H9 (cell line): ENCODE measurements around the gene ARHGAP15. TPM values are rescaled to one million over a fixed set of nuclear protein-coding genes. Genes with fewer than 3 reads are reported as not detected.

Experiments
- DNase-seq: peaks from one replicate; pipeline ENCODE4 v3.0.0-alpha.2; 2017
- H2AFZ ChIP-seq: one replicate; pipeline ENCODE4 v1.6.1; 2013; ENCODE audit warnings: mild to moderate bottlenecking, low read length, control low read depth, moderate library complexity
- H2AK5ac ChIP-seq: 2 replicates; pipeline ENCODE4 v1.6.1; 2013; ENCODE audit warnings: low read length, control low read depth, mixed read lengths; ENCODE audit not compliant: insufficient read length
- H2BK120ac ChIP-seq: one replicate; pipeline ENCODE4 v1.6.1; 2013; ENCODE audit warnings: low read depth, mild to moderate bottlenecking, low read length, control low read depth, inconsistent platforms; ENCODE audit not compliant: poor library complexity, severe bottlenecking
- H2BK12ac ChIP-seq: 2 replicates; pipeline ENCODE4 v1.6.1; 2013; ENCODE audit warnings: low read length, control low read depth, mixed read lengths, low read depth; ENCODE audit not compliant: insufficient read length
- H2BK15ac ChIP-seq: 2 replicates; pipeline ENCODE4 v1.6.1; 2013; ENCODE audit warnings: low read depth, low read length, control low read depth
- H2BK20ac ChIP-seq: one replicate; pipeline ENCODE4 v1.6.1; 2013; ENCODE audit warnings: low read depth, mild to moderate bottlenecking, low read length, control low read depth, inconsistent platforms; ENCODE audit not compliant: poor library complexity, severe bottlenecking
- H2BK5ac ChIP-seq: 2 replicates; pipeline ENCODE4 v1.6.1; 2013; ENCODE audit warnings: low read length, control low read depth, mixed read lengths; ENCODE audit not compliant: insufficient read length
- H3K14ac ChIP-seq: 2 replicates; pipeline ENCODE4 v1.6.1; 2013; ENCODE audit warnings: low read length, control low read depth; ENCODE audit not compliant: insufficient read depth
- H3K18ac ChIP-seq: 2 replicates; pipeline ENCODE4 v1.6.1; 2013; ENCODE audit warnings: low read depth, mild to moderate bottlenecking, mixed read lengths, low read length, control low read depth; ENCODE audit not compliant: insufficient read length
- H3K23ac ChIP-seq: 2 replicates; pipeline ENCODE4 v1.6.1; 2013; ENCODE audit warnings: low read length, control low read depth, mixed read lengths, low read depth; ENCODE audit not compliant: insufficient read length
- H3K23me2 ChIP-seq: 2 replicates; pipeline ENCODE4 v1.6.1; 2013; ENCODE audit warnings: low read depth, mild to moderate bottlenecking, mixed read lengths, low read length, control low read depth; ENCODE audit not compliant: insufficient read length, poor library complexity, severe bottlenecking
- H3K27ac ChIP-seq: 2 replicates; pipeline ENCODE4 v1.5.1; 2013; ENCODE audit warnings: low read length, control low read depth, mixed read lengths, low read depth; ENCODE audit not compliant: insufficient read length
- H3K27me3 ChIP-seq: 2 replicates; pipeline ENCODE4 v1.6.1; 2013; ENCODE audit warnings: low read length, control low read depth, inconsistent platforms; ENCODE audit not compliant: insufficient read depth
- H3K4ac ChIP-seq: 2 replicates; pipeline ENCODE4 v1.6.1; 2013; ENCODE audit warnings: low read depth, mild to moderate bottlenecking, control low read depth, inconsistent platforms, low read length, moderate library complexity
- H3K4me1 ChIP-seq: 2 replicates; pipeline ENCODE4 v1.6.1; 2013; ENCODE audit warnings: low read length, control low read depth, inconsistent platforms; ENCODE audit not compliant: insufficient read depth
- H3K4me2 ChIP-seq: 2 replicates; pipeline ENCODE4 v1.6.1; 2013; ENCODE audit warnings: low read length, control low read depth, mixed read lengths; ENCODE audit not compliant: insufficient read length, insufficient read depth
- H3K56ac ChIP-seq: 2 replicates; pipeline ENCODE4 v1.6.1; 2013; ENCODE audit warnings: low read depth, mild to moderate bottlenecking, mixed read lengths, low read length, control low read depth; ENCODE audit not compliant: insufficient read length
- H3K79me1 ChIP-seq: 2 replicates; pipeline ENCODE4 v1.6.1; 2013; ENCODE audit warnings: low read depth, mild to moderate bottlenecking, moderate library complexity, low read length, control low read depth, inconsistent platforms; ENCODE audit not compliant: insufficient read depth, poor library complexity, severe bottlenecking
- H3K79me2 ChIP-seq: 2 replicates; pipeline ENCODE4 v1.6.1; 2013; ENCODE audit warnings: low read length, control low read depth, inconsistent platforms; ENCODE audit not compliant: insufficient read depth
- H3K9ac ChIP-seq: 2 replicates; pipeline ENCODE4 v1.6.1; 2013; ENCODE audit warnings: low read length, control low read depth, mixed read lengths; ENCODE audit not compliant: insufficient read length; ENCODE audit errors: extremely low read depth
- H3K9me3 ChIP-seq: one replicate; pipeline ENCODE4 v1.6.1; 2013; ENCODE audit warnings: low read depth, low read length, inconsistent platforms; ENCODE audit not compliant: control insufficient read depth
- H3T11ph ChIP-seq: one replicate; pipeline ENCODE4 v1.6.1; 2013; ENCODE audit warnings: mild to moderate bottlenecking, low read length, control low read depth, inconsistent platforms
- H4K20me1 ChIP-seq: one replicate; pipeline ENCODE4 v1.6.1; 2013; ENCODE audit not compliant: control insufficient read depth, insufficient read length, insufficient read depth
- H4K5ac ChIP-seq: 2 replicates; pipeline ENCODE4 v1.6.1; 2013; ENCODE audit warnings: low read depth, mild to moderate bottlenecking, mixed read lengths, low read length, control low read depth; ENCODE audit not compliant: insufficient read length
- H4K8ac ChIP-seq: replicated peaks from 2 replicates; pipeline ENCODE4 v1.6.1; 2013; ENCODE audit warnings: low read length, control low read depth, mixed read lengths, low read depth; ENCODE audit not compliant: insufficient read length
- H4K91ac ChIP-seq: 2 replicates; pipeline ENCODE4 v1.6.1; 2013; ENCODE audit warnings: low read depth, mild to moderate bottlenecking, moderate library complexity, mixed read lengths, low read length, control low read depth; ENCODE audit not compliant: insufficient read length
- H3K27ac Mint-ChIP-seq, 3 experiments: 2 replicates in 2 of 3; 3 replicates in 1 of 3; pipeline ENCODE4 v1.8.0; 2020 to 2021; ENCODE audit warnings: mixed read lengths in 3 of 3, mild to moderate bottlenecking in 1 of 3, moderate library complexity in 1 of 3
- H3K27me3 Mint-ChIP-seq: 2 replicates; pipeline ENCODE4 v1.8.0; 2021; ENCODE audit warnings: low read depth, mild to moderate bottlenecking, moderate library complexity, mixed read lengths
- H3K36me3 Mint-ChIP-seq, 3 experiments: 2 replicates in 2 of 3; 3 replicates in 1 of 3; pipeline ENCODE4 v1.8.0; 2020 to 2021; ENCODE audit warnings: low read depth in 3 of 3, mixed read lengths in 3 of 3; ENCODE audit not compliant: insufficient read depth in 1 of 3
- H3K4me1 Mint-ChIP-seq, 2 experiments: 2 replicates each; pipeline ENCODE4 v1.8.0; 2020; ENCODE audit warnings: mixed read lengths in 2 of 2
- H3K4me3 Mint-ChIP-seq, 2 experiments: 2 replicates in 1 of 2; 3 replicates in 1 of 2; pipeline ENCODE4 v1.8.0; 2020 to 2021; ENCODE audit warnings: mild to moderate bottlenecking in 2 of 2, mixed read lengths in 2 of 2, moderate library complexity in 1 of 2
- H3K9me3 Mint-ChIP-seq, 2 experiments: 2 replicates in 1 of 2; 3 replicates in 1 of 2; pipeline ENCODE4 v1.8.0; 2020; ENCODE audit warnings: mild to moderate bottlenecking in 2 of 2, mixed read lengths in 2 of 2, moderate library complexity in 1 of 2
- WGBS: extraction: QIAGEN DNeasy Blood & Tissue Kit; methylation state at CpG from one replicate; pipeline ENCODE4 v1.1.7; 2013; ENCODE audit warnings: missing lambda C conversion rate, low lambda C conversion rate, mixed read lengths; ENCODE audit not compliant: insufficient read length; ENCODE audit errors: extremely low coverage; 5-methylcytosine and 5-hydroxymethylcytosine counted together
- total RNA-seq: library from RNA; stranded (reverse); gene quantifications from 2 replicates; pipeline ENCODE4 v1.2.1, GENCODE V29; 2021
- TF ChIP-seq, protein P1 (sequence below): fragments of 200-600 bp; sonication (generic); conservative IDR thresholded peaks from 3 replicates; pipeline ENCODE4 v1.8.0; 2021; ENCODE audit warnings: antibody characterized with exemption, mild to moderate bottlenecking

The ARHGAP15 gene
- total RNA-seq, 1 experiment from 2014 or later, result not detected

DNA sequence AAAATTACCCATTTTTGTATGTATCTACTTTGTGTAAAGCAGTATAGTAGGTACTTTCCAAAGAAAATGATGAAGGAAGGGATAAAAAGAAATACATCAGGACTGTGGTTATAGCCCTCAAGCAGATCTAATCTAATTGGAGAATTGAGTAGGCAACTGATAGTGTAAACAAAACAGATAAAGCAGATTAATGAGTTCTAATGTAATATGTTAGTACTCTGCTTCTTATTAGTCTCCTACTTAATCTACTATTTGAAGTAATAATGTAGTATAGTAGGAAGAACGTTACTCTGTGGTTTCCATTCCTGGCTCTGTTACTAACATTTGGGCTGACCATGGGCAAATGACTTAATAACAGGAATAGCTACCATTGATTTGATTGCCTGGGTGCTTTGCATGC is 250.7 kb downstream of the ARHGAP15 start:
- H3K14ac ChIP-seq, result no peak overlapping the region
- no peak for DNase-seq
- H3K27me3 ChIP-seq, result no peaks in the 10 kb centered on the region
- H4K5ac ChIP-seq, result no peak overlapping the region
- H3K27ac ChIP-seq, result no peak overlapping the region
- no peak overlapping the region for H3K4me2 ChIP-seq
- H3K4me1 Mint-ChIP-seq, result no peaks in the 10 kb centered on the region
- WGBS, result no CpG with 5 or more reads among the region's 1 CpG
- no peaks in the 10 kb centered on the region for H3K9me3 ChIP-seq
- no peak overlapping the region for H3K9ac ChIP-seq
- no peak overlapping the region for H3K27ac Mint-ChIP-seq
- no peaks in the 10 kb centered on the region for H3K79me2 ChIP-seq
- no peak overlapping the region for H2BK120ac ChIP-seq
- H3K4ac ChIP-seq, result no peak overlapping the region
- no peak overlapping the region for H3K23ac ChIP-seq
- TF ChIP-seq, protein P1, sequence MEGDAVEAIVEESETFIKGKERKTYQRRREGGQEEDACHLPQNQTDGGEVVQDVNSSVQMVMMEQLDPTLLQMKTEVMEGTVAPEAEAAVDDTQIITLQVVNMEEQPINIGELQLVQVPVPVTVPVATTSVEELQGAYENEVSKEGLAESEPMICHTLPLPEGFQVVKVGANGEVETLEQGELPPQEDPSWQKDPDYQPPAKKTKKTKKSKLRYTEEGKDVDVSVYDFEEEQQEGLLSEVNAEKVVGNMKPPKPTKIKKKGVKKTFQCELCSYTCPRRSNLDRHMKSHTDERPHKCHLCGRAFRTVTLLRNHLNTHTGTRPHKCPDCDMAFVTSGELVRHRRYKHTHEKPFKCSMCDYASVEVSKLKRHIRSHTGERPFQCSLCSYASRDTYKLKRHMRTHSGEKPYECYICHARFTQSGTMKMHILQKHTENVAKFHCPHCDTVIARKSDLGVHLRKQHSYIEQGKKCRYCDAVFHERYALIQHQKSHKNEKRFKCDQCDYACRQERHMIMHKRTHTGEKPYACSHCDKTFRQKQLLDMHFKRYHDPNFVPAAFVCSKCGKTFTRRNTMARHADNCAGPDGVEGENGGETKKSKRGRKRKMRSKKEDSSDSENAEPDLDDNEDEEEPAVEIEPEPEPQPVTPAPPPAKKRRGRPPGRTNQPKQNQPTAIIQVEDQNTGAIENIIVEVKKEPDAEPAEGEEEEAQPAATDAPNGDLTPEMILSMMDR, result no peak
- no peak overlapping the region for H2BK20ac ChIP-seq
- no peak overlapping the region for H2AFZ ChIP-seq
- no peaks in the 10 kb centered on the region for H3K27me3 Mint-ChIP-seq
- H4K20me1 ChIP-seq, result no peaks in the 10 kb centered on the region
- H2BK15ac ChIP-seq, result no peak overlapping the region
- H4K8ac ChIP-seq, result no peak overlapping the region
- no peak overlapping the region for H2BK12ac ChIP-seq
- no peak overlapping the region for H2BK5ac ChIP-seq
- H3K56ac ChIP-seq, result no peak overlapping the region
- H3K4me3 Mint-ChIP-seq, result no peak overlapping the region
- no peak overlapping the region for H3T11ph ChIP-seq
- no peaks in the 10 kb centered on the region for H3K36me3 Mint-ChIP-seq
- H3K18ac ChIP-seq, result no peak overlapping the region
- H3K4me1 ChIP-seq, result no peaks in the 10 kb centered on the region
- H3K9me3 Mint-ChIP-seq, result no peaks in the 10 kb centered on the region
- H3K79me1 ChIP-seq, result no peaks in the 10 kb centered on the region
- H3K23me2 ChIP-seq, result no peaks in the 10 kb centered on the region
- no peak overlapping the region for H4K91ac ChIP-seq
- H2AK5ac ChIP-seq, result no peak overlapping the region
